HG03196 (cell line): ENCODE data around the gene LIPT1.
"Not testable (repeated sequence)": the region's sequence is repeated elsewhere in the genome, so short reads cannot be mapped to it uniquely, and the experiment has no call there.

Experiments used
- ATAC-seq: cut with Tn5 transposase; IDR thresholded peaks from one replicate; pipeline ENCODE4 v1.9.1; 2021; ENCODE audit not compliant: unreplicated experiment

LIPT1 gene

DNA sequence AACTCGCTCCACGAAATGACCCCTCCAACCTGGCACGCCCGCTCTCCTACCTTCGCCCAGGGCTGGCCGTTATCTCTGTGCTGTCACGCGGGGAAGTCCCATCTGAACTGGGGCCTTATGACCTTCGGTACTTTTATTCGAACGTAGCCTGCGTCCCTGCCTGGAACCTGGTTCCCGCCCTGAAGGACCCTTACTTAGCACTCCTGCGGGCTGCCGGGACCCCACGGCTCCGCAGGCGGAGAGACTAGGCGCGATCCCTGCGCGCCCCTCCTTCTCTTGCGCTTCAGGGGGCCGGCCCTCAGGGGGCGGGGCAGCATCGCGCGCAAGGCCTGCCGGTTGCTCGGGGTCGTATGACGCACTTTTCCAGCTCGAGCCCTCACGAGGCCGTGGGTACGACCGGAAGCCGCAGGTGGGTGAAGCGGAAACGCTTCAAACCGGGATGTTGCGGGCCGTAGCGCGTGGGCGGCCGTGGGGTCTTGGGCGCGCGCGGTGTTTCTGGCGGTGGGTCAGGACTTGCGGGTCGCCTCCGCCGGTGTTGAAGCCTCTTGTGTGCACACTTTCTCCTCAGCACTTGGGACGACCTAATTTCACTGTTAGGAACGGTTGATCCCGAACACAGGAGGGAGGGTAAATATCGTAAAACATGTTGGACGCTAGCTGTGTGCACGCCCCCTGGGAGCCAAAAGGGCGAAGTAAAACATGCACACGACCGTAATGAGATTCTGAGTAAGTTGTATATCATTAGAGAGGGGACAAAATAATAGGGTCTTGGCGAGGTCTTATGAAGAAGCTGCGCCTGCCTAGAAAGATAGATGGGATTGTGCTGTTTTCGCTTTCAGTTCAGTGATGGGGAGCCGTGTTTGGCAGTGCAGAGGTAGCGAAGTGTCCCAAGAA is at the start of gene LIPT1, which contains the start of gene TSGA10:
LIPT1 (plus strand) TSS at position 325 of the 894 bp plus-strand sequence. CDS start 6,991 bp downstream, outside the sequence.
TSGA10 (minus strand) TSS at position 300 of the 894 bp plus-strand sequence. CDS start 45,503 bp downstream, outside the sequence.
- ATAC-seq = peak; percentile 93

GRCh38 chr2:99106913-99107312 is 47.9 kb upstream of the LIPT1 start:
- ATAC-seq = no peak

DNA sequence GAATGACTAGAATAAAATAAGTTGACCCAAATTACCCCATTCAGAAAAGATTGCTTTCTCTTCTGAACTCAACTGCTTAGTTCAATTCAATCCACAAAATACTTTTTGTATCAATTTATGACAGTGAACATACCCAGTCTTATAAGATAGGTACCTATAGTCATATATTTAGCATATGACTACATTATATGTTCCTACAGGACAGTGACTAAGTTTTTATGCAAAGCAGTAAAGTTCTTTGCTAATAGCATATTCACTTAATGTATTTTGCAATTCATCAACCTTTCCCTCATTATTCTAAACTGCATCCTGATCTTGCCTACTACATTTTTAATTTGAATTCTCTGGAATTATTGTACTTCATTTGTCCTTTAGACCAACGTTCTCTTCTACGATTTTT is 43.5 kb upstream of the LIPT1 start:
- no peak for ATAC-seq

- no peak for ATAC-seq
These were observed 42.8 kb upstream of the LIPT1 start for GRCh38 chr2:99111945-99112344.

- ATAC-seq = no peak
These were observed 42.1 kb upstream of the LIPT1 start for GRCh38 chr2:99112617-99113016.

DNA sequence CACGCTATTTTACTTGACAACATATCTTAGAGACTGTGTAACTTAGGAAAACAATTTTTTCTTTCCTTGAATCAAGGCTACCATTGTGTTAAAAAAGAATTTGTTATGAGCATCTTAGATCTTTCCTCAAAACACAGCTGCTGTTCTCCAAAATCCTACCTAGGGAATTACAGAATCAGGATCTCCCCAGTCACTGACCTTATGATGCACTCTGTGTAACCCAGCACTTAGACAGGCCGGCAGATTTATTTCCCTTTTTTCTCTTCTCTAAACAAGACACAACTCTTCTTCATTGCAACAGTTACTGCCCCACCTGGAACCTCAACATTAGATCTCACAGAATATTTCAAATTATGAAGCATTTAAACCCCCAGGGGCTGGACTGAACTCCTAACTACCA is 26.8 kb upstream of the LIPT1 start:
- ATAC-seq = no peak

DNA sequence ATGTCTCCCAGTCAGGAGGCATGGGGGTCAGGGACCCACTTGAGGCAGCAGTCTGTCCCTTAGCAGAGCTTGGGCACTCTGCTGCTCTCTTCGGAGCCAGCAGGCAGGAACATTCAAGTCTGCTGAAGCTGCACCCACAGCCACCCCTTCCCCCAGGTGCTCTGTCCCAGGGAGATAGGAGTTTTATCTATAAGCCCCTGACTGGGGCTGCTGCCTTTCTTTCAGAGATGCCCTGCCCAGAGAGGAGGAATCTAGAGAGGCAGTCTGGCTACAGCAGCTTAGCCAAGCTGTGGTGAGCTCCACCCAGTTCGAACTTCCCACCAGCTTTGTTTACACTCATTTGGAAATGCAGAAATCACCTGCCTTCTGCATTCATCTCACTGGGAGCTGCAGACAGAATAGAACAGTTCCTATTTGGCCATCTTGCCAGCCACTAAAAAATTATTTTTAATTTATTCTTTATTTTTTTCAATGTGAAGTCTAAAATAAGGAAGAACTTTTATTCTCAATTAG is 19.7 kb upstream of the LIPT1 start:
- ATAC-seq = not testable (repeated sequence)

DNA sequence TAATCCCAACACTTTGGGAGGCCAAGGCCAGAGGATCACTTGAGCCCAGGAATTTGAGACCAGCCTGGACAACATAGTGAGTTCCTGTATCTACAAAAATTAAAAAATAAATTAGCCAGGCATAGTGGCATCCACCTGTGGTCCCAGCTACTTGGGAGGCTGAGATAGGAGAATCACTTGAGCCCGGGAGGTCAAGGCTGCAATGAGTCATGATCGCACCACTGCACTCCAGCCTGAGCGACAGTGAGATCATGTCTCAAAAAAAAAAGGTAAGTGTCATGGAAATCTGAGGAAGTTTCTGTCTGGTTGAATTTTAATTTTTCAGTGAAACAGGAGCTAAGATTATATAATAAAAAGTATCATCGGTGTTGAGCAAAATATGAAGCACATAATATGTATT is 15.8 kb upstream of the LIPT1 start:
- ATAC-seq = no peak

DNA sequence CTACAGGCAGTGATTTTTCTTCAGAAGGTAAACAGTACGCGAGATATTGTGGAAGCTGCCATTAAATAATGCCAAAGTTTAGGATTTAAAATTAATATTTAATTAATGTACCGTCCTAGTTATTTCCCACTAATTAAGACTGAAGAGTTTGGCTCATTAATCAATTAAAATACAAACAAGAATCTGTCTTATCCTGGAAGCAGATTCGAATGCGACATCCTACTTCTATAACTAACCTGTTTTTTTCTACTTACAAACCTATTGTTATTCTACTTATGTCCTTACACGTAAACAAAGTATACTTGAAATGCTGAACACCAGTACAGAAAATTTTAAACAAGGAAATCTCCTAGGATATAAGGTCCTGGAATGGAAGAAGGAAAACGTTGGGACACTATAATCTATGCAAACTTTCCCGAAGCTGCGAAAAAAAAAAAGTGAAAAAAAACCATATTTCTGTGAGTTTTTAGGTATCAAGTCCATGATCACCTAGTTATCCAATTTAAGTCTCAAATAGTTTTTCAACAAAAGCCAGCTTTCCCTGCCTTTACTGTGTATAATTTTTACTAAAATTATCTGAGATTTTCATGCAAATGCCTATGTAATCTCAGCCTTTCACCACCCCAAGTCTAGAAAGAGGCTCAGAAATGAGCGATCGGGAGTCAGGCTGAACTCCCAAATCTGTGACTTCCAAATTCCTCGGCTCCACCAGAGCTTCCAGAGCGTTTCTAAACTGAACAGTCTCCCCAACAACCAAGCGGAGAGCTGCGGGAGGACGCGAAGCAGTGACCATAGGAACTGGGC is 14.5 kb upstream of the LIPT1 start:
- no peak for ATAC-seq

DNA sequence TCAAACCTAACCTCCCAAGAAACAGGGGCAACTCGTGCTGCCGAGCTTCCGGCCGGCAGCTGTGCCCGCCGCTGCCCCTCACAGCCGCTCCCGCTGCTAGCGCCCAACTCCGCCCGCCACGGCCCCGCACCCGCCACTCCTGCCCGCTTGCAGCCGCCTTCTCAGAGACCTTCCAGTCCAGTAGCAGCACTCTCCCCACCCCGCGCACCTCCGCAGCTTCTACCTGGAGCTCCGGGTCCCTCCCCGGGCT is 14.0 kb upstream of the LIPT1 start:
- peak; percentile 42 for ATAC-seq

GRCh38 chr2:99141110-99142108 is 13.4 kb upstream of the LIPT1 start, which contains the start of gene C2orf15:
Gene C2orf15 (plus strand): TSS chr2:99141707. CDS start chr2:99150559, 8,852 bp downstream.
- ATAC-seq = peak; percentile 85

DNA sequence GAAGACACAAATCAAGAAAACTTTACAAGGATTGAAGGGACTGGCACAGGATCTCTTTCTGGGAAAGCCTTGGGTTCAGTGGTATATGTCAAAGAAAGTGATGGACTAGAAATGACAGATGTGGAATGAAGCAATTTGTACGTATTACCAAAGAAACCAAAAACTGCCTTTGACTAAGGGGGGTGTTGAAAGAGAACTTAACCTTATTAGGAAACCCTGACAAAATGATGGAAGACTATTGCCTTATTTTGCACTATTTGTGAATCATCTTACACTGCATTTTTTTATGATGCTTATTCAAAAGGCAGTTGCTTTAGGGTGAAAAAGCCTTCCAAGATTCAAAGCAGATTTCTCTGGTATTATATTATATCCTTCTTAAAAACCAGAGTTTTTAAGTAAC is 4.1 kb upstream of the LIPT1 start:
- no peak for ATAC-seq

DNA sequence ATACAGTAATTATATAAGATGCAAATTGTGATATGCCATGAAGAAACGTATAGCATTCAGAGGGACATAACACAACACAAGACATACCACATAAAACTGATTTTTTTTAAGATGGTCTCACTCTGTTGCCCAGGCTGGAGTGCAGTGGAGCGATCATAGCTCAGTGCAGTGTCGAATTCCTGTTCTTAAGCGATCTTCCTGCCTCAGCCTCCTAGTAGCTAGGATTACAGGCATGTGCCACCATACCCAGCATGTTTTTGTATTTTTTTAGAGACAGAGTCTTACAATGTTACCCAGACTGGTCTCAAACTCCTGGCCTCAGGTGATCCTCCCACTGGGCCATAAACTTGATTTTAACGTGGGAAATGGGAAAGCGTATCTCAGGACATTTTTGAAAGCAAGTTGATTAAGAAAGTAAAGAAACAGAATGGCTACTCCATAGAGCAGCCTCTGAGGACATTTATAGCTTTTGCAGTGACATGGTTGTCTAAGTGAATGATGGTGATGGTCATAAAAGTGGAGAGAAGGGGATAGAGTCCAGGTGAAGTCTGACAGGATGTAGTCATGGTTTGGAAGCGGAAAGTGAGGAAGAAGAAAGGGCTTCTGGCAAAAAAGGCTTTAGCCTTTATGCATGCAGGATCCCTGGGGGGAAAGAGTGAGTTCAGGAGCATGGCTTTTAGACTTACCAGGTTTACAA is 2.4 kb upstream of the LIPT1 start:
- ATAC-seq = no peak

GRCh38 chr2:99153921-99154604 is 704 bp upstream of the LIPT1 start:
- ATAC-seq = no peak

DNA sequence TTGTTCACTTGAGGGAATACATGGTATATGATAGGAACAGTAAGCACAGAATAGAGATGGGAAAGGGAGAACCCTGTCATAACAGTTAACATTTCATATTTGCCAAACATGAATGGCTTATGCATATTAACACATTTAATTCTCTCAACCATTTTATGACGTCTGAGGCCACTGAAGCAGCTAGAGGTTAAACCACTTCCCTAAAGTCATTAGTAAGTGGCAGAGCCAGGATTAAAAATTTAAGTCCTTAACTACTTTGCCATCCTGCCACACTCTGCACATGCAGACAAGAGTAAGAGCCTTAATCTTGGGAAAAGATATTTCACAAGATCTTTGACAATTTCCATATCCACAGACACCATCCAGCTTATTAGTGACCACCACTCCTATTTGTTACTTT is 2.1 kb downstream of the LIPT1 start:
- no peak for ATAC-seq

- no peak for ATAC-seq
These were observed 3.8 kb downstream of the LIPT1 start for GRCh38 chr2:99158599-99158998.

- ATAC-seq = no peak
These were observed 4.8 kb downstream of the LIPT1 start for GRCh38 chr2:99159594-99159993.

GRCh38 chr2:99166218-99166617 is 11.5 kb downstream of the LIPT1 start:
- no peak for ATAC-seq

DNA sequence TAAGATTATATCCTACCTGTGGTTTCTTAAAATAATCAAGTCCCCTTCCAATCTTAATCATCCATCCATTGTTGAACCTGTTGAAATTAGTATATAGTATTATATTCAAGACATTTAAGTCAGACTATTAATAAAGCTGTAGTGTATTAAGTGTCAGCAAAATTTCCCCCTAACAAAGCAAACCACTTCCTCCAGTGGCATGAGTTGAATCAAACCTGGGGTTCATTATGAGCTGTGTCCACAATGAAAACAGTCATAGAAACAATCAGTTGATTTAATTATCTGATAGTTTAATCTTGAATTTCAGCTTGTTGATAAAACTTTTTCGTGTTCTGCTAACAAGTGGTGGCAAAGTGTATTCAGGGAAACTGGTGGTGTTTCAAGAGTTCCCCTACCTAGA is 14.8 kb downstream of the LIPT1 start:
- ATAC-seq = no peak
